B cell (primary cell): ENCODE measurements around the gene CFLAR. TPM values are rescaled to one million over a fixed set of nuclear protein-coding genes. Genes with fewer than 3 reads are reported as not detected.

Experiments
- ATAC-seq: fragments of 200-7000 bp; cut with Tn5 transposase; one replicate; pipeline ENCODE4 v1.10.0; 2021; ENCODE audit warnings: low read depth, mild to moderate bottlenecking, moderate number of reproducible peaks, moderate library complexity
- CTCF ChIA-PET: fragments of 350-600 bp; sonication (Branson Sonifier 250); formaldehyde crosslinking; loops from one replicate; lab custom pipeline; 2021; ENCODE audit warnings: antibody characterized with exemption, inconsistent platforms; lab: Charles Lee
- POLR2A ChIA-PET: fragments of 350-600 bp; sonication (Branson Sonifier 250); formaldehyde crosslinking; loops from one replicate; lab custom pipeline; 2021; ENCODE audit warnings: antibody characterized with exemption; lab: Charles Lee
- DNase-seq: peaks from one replicate; pipeline ENCODE4 v3.0.0; 2013
- H2AFZ ChIP-seq: 2 replicates; pipeline ENCODE4 v1.6.1; 2012; ENCODE audit warnings: mild to moderate bottlenecking, low read depth, low read length; ENCODE audit not compliant: insufficient read depth, poor library complexity, severe bottlenecking
- H3K27ac ChIP-seq, 2 donors: 1 replicate in 1 of 2; 2 replicates in 1 of 2; pipeline ENCODE4 v1.5.1; 2012 to 2013; ENCODE audit warnings: low read length in 2 of 2, mild to moderate bottlenecking in 2 of 2, moderate library complexity in 1 of 2
- H3K27me3 ChIP-seq, 4 experiments: fragments of 200-600 bp in 1 of 4; sonication (generic) in 1 of 4; replicated peaks in 1 of 4; 1 replicate in 2 of 4; 2 replicates in 2 of 4; pipeline versions ENCODE4 v1.6.1 to v1.7.0; 2013 to 2016; ENCODE audit warnings: low read length in 3 of 4, mild to moderate bottlenecking in 2 of 4, mixed read lengths in 1 of 4, moderate library complexity in 1 of 4; ENCODE audit not compliant: insufficient read depth in 4 of 4, control insufficient read depth in 3 of 4; ENCODE audit errors: control extremely low read depth in 1 of 4
- H3K36me3 ChIP-seq, 2 experiments: replicated peaks in 1 of 2; 1 replicate in 1 of 2; 2 replicates in 1 of 2; pipeline versions ENCODE4 v1.6.1 to v1.7.1; 2013; ENCODE audit warnings: low read length in 1 of 2; ENCODE audit not compliant: insufficient read depth in 2 of 2, control insufficient read depth in 1 of 2; ENCODE audit errors: control extremely low read depth in 1 of 2, extremely low read depth in 1 of 2
- H3K4me1 ChIP-seq, 2 donors: fragments of 200-600 bp in 1 of 2; sonication (generic) in 1 of 2; 1 replicate in 1 of 2; 2 replicates in 1 of 2; pipeline versions ENCODE4 v1.5.1 to v1.6.1; 2013 to 2017; ENCODE audit warnings: low read length in 2 of 2; ENCODE audit not compliant: control insufficient read depth in 2 of 2, insufficient read depth in 2 of 2
- H3K4me2 ChIP-seq: replicated peaks from 2 replicates; pipeline ENCODE3; 2012; ENCODE audit warnings: mild to moderate bottlenecking, low read depth, low read length; ENCODE audit not compliant: poor library complexity, severe bottlenecking
- H3K4me3 ChIP-seq, 5 experiments: fragments of 200-600 bp in 1 of 5; sonication (generic) in 1 of 5; 1 replicate in 3 of 5; 2 replicates in 2 of 5; pipeline versions ENCODE4 v1.5.1 to v1.7.0; 2011 to 2016; ENCODE audit warnings: low read length in 4 of 5, mild to moderate bottlenecking in 4 of 5, low read depth in 2 of 5, control low read depth in 1 of 5, moderate library complexity in 1 of 5; ENCODE audit not compliant: insufficient read depth in 1 of 5; ENCODE audit errors: control extremely low read depth in 1 of 5, extremely low read depth in 1 of 5
- H3K79me2 ChIP-seq: fragments of 200-600 bp; sonication (generic); one replicate; pipeline ENCODE4 v1.6.0; 2016; ENCODE audit warnings: low read length; ENCODE audit not compliant: control insufficient read depth, insufficient read depth
- H3K9ac ChIP-seq: fragments of 200-600 bp; sonication (generic); 2 replicates; pipeline ENCODE4 v1.6.1; 2017; ENCODE audit warnings: mild to moderate bottlenecking, low read length, moderate library complexity
- H3K9me3 ChIP-seq, 3 donors: one replicate each; pipeline versions ENCODE4 v1.6.1 to v1.7.1; 2013; ENCODE audit warnings: low read length in 2 of 3; ENCODE audit not compliant: control insufficient read depth in 2 of 3, insufficient read depth in 1 of 3; ENCODE audit errors: control extremely low read depth in 1 of 3
- H4K20me1 ChIP-seq: 2 replicates; pipeline ENCODE4 v1.6.0; 2012; ENCODE audit warnings: mild to moderate bottlenecking, low read length; ENCODE audit not compliant: insufficient read depth, control insufficient read depth, poor library complexity, severe bottlenecking
- H3K27ac Mint-ChIP-seq: one replicate; pipeline ENCODE4 v1.8.0; 2021; ENCODE audit warnings: mixed read lengths
- H3K27me3 Mint-ChIP-seq: one replicate; pipeline ENCODE4 v1.8.0; 2021; ENCODE audit warnings: mixed read lengths
- H3K4me1 Mint-ChIP-seq: one replicate; pipeline ENCODE4 v1.8.0; 2021; ENCODE audit warnings: mixed read lengths
- H3K4me3 Mint-ChIP-seq: one replicate; pipeline ENCODE4 v1.8.0; 2021; ENCODE audit warnings: mixed read lengths
- H3K9me3 Mint-ChIP-seq: one replicate; pipeline ENCODE4 v1.8.0; 2022; ENCODE audit warnings: mixed read lengths; ENCODE audit not compliant: insufficient read depth
- EZH2 ChIP-seq: IDR thresholded peaks from 2 replicates; pipeline ENCODE4 v1.6.1; 2012; ENCODE audit warnings: borderline replicate concordance, low read depth, mild to moderate bottlenecking, moderate library complexity, low read length; ENCODE audit not compliant: insufficient read depth, poor library complexity, severe bottlenecking
- WGBS: methylation state at CpG from one replicate; pipeline ENCODE4 v1.1.5; 2013; ENCODE audit warnings: missing lambda C conversion rate; ENCODE audit not compliant: insufficient coverage; 5-methylcytosine and 5-hydroxymethylcytosine counted together
- intact Hi-C: fragments of 100-400 bp; cut with micrococcal nuclease; formaldehyde crosslinking; loops from one replicate; pipeline ENCODE4 v1.10.0; 2022
- polyA plus RNA-seq: library from polyadenylated mRNA; depleted of rRNA; stranded (reverse); fragments of >200 nt; gene quantifications from 2 replicates; pipeline ENCODE4 v1.2.3, GENCODE V29; 2012
- total RNA-seq, 2 donors: library from RNA; stranded (reverse); fragments of 120-200 nt in 1 of 2; gene quantifications; 1 replicate in 1 of 2; 2 replicates in 1 of 2; pipeline versions ENCODE4 v1.2.3 to v1.2.4, GENCODE V29; 2013 to 2022
- TF ChIP-seq, protein P1 (sequence below): fragments of 200-600 bp; IDR thresholded peaks from one replicate; pipeline ENCODE4 v1.8.0; 2022; ENCODE audit warnings: antibody characterized with exemption, mild to moderate bottlenecking

CFLAR gene
- total and polyA plus RNA-seq, 2 donors (not counting 1 experiment from before 2014, with no cell fraction given) = 58.4 to 216 TPM

- no peak for DNase-seq
- peaks cover 7% of the 10 kb centered on the region for H3K79me2 ChIP-seq
- no peak for ATAC-seq
- H3K4me2 ChIP-seq = no peak overlapping the region
- H4K20me1 ChIP-seq = no peaks in the 10 kb centered on the region
- intact Hi-C loops = no loop called here
- no peak overlapping the region for H3K27ac Mint-ChIP-seq
- H3K27me3 Mint-ChIP-seq = no peaks in the 10 kb centered on the region
- no peaks in the 10 kb centered on the region for H3K27me3 ChIP-seq
- 100% methylated on average over 1 of the region's 2 CpGs for WGBS
- H3K9ac ChIP-seq = no peak overlapping the region
- peaks cover 0 to 5% of the 10 kb centered on the region in 2 experiments for H3K36me3 ChIP-seq
- H2AFZ ChIP-seq = no peak overlapping the region
- H3K9me3 Mint-ChIP-seq = no peaks in the 10 kb centered on the region
- peaks cover 12% of the 10 kb centered on the region for H3K4me1 Mint-ChIP-seq
- POLR2A ChIA-PET = interaction anchor here (0.7 kb wide), 1 partner anchor 9 kb away, joined by 3 read pairs; no protein-coding TSS in a partner anchor
- CTCF ChIA-PET = interaction anchor here (1.6 to 2.3 kb wide), 2 partner anchors 10 to 124 kb away, joined by 3 to 5 read pairs; no protein-coding TSS in a partner anchor
- no peak overlapping the region for H3K4me3 ChIP-seq
- H3K4me1 ChIP-seq = no peaks in the 10 kb centered on the region
- no peak overlapping the region for H3K4me3 Mint-ChIP-seq
- no peaks in the 10 kb centered on the region for H3K9me3 ChIP-seq
- TF ChIP-seq, protein P1, sequence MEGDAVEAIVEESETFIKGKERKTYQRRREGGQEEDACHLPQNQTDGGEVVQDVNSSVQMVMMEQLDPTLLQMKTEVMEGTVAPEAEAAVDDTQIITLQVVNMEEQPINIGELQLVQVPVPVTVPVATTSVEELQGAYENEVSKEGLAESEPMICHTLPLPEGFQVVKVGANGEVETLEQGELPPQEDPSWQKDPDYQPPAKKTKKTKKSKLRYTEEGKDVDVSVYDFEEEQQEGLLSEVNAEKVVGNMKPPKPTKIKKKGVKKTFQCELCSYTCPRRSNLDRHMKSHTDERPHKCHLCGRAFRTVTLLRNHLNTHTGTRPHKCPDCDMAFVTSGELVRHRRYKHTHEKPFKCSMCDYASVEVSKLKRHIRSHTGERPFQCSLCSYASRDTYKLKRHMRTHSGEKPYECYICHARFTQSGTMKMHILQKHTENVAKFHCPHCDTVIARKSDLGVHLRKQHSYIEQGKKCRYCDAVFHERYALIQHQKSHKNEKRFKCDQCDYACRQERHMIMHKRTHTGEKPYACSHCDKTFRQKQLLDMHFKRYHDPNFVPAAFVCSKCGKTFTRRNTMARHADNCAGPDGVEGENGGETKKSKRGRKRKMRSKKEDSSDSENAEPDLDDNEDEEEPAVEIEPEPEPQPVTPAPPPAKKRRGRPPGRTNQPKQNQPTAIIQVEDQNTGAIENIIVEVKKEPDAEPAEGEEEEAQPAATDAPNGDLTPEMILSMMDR = no peak
- TF ChIP-seq EZH2 = no peak
- H3K27ac ChIP-seq = no peak overlapping the region
These were observed 7.6 kb upstream of the CFLAR start for GRCh38 chr2:201108341-201108740.

- H3K9me3 ChIP-seq = no peaks in the 10 kb centered on the region
- H3K36me3 ChIP-seq = peaks cover 2 to 5% of the 10 kb centered on the region in 2 experiments
- H3K4me3 Mint-ChIP-seq = no peak overlapping the region
- no peaks in the 10 kb centered on the region for H4K20me1 ChIP-seq
- no peak overlapping the region for H3K9ac ChIP-seq
- H3K9me3 Mint-ChIP-seq = no peaks in the 10 kb centered on the region
- no peaks in the 10 kb centered on the region for H3K27me3 Mint-ChIP-seq
- peaks cover 17% of the 10 kb centered on the region for H3K4me1 Mint-ChIP-seq
- no peak overlapping the region for H2AFZ ChIP-seq
- DNase-seq (no peak), ATAC-seq (no peak)
- no peaks in the 10 kb centered on the region for H3K27me3 ChIP-seq
- intact Hi-C loops = no loop called here
- no peak overlapping the region for H3K4me3 ChIP-seq
- POLR2A ChIA-PET = interaction anchor here (0.6 kb wide), 1 partner anchor 46 kb away, joined by 4 read pairs; no protein-coding TSS in a partner anchor
- TF ChIP-seq, protein P1 = no peak
- TF ChIP-seq EZH2 = no peak
- peaks cover 9% of the 10 kb centered on the region for H3K79me2 ChIP-seq
- H3K27ac ChIP-seq = no peak overlapping the region
- CTCF ChIA-PET = interaction anchor here (1.4 to 1.6 kb wide), 2 partner anchors 9 to 21 kb away, joined by 3 to 4 read pairs; no protein-coding TSS in a partner anchor
- H3K4me2 ChIP-seq = no peak overlapping the region
- H3K4me1 ChIP-seq = peaks cover under 1 to 4% of the 10 kb centered on the region in 2 donors
- no peak overlapping the region for H3K27ac Mint-ChIP-seq
- WGBS = 100% methylated on average over 2 of the region's 4 CpGs
These were observed 6.8 kb upstream of the CFLAR start for GRCh38 chr2:201109186-201109585.
